DMS153 (cell line): Measurements from ENCODE around the gene CPNE9.
A peak's percentile ranks its signal among the peaks of the same experiment; 100 is the strongest.
"Not testable (repeated sequence)": the region's sequence is repeated elsewhere in the genome, so short reads cannot be mapped to it uniquely, and the experiment has no call there.

ENCODE experiments used
- DNase-seq: peaks from one replicate; lab custom pipeline; 2025; lab: John Stamatoyannopoulos, UW

CPNE9 gene

DNA sequence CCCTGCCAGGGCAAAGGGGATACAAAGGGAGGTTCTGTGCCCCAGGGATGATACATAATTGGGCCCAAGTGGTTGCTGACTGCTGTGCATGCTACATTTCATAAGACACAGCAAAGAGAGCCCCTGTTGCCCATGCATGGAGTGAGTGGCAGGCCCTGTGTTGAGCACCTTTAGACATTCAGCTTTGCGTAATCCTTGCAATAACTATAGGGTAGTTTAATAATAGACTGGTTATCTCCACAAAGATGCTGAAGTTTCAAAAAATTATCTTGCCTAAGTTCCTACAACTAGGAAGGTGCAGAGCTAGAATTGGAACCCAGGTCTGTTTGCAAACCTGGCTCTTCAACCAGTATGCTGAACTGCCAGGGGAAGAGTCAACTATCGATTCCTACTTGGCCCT, 44.4 kb downstream of the CPNE9 start:
- no peak for DNase-seq

GRCh38 chr3:9749296-9749644, 45.6 kb downstream of the CPNE9 start:
- DNase-seq = no peak

GRCh38 chr3:9749645-9750555, 46.3 kb downstream of the CPNE9 start, which contains the start of gene OGG1:
OGG1 (plus strand) TSS chr3:9749952; CDS start chr3:9750287, 335 bp downstream.
- DNase-seq = peak; percentile 81

DNA sequence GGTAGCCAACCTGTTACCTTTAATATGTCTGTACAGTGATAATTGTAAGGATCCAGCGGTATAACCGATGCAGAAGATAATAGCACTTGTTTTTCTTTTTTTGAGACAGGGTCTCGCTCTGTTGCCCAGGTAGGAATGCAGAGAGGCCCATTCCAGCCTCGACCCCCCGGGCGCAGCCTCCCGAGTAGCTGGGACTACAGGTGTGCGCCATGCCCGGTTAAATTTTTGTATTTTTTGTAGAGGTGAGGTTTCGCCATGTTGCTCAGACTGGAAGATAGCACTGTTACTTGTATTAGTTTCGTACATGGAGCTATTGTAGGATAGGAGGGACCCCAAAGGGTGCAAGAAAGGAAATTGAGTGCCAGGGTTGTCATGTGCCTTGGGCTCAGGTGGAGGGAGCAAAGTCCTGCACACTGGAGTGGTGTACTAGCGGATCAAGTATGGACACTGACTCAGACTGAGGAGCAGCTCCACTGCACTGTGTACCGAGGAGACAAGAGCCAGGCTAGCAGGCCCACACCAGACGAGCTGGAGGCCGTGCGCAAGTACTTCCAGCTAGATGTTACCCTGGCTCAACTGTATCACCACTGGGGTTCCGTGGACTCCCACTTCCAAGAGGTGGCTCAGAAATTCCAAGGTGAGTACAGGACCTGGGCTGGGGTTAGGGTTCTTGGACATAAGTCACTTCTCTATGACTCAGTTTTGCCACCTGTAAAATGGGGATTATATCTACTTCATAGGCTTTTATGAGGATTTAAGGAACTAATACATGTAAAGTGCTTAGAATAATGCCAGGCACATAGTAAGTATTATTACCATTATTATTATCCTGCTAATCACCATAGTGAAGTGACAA, 47.2 kb downstream of the CPNE9 start:
- no peak for DNase-seq

GRCh38 chr3:9754678-9755077, 51.0 kb downstream of the CPNE9 start:
- no peak for DNase-seq

GRCh38 chr3:9757427-9757826, 53.8 kb downstream of the CPNE9 start:
- DNase-seq = no peak

DNA sequence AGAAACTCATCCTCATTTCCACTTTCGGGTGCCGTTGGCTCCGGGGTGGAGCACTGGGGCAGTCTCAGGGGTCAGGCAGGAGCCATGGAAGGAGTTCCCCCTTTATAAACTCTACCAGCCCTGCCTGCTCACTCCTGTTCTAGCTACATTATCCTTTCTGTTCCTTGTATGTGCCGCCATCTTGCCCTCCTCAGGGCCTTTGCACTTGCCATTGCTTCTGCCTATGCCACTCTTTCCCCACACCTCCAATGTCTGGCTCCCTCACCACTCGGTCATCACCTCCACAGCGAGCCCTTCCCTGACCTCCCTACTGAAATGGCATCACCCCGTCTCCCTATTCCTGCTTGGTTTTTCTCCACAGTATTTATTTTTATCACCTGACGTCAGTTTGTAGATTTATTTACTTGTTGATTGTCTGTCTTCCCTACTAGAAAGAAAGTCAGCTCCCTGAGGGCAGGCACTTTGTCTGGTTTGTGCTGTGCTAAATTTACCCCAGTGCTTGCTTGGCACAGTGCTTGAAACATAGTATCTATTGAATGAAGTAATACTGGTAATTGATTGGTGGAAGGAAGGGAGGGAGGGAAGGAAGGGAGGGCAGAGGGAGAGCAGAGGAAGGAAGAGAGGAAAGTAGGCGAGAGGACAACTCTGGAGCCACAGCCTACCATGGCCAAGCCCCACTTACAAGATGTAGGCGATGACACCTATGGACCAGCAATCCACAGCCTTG, 57.3 kb downstream of the CPNE9 start:
- no peak for DNase-seq

DNA sequence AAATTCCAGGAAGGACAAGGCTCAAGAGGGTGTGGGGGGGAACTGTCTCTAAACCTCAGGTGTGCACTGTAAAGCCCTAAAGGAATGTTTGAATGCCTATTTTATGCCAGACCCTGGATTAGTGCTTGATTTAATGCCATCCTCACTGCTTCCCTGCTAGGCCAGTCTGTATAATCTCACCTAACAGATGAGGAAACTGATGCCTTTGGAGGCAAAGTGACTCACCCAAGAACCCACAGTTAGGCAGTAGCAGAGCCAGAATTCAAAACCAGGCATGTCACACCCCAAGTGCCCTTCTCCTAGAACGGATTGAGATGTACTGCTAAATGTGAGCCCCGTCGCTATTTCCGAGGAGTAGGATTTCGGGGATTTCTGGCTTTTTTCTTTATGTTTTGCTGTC, 58.3 kb downstream of the CPNE9 start:
- no peak for DNase-seq

DNA sequence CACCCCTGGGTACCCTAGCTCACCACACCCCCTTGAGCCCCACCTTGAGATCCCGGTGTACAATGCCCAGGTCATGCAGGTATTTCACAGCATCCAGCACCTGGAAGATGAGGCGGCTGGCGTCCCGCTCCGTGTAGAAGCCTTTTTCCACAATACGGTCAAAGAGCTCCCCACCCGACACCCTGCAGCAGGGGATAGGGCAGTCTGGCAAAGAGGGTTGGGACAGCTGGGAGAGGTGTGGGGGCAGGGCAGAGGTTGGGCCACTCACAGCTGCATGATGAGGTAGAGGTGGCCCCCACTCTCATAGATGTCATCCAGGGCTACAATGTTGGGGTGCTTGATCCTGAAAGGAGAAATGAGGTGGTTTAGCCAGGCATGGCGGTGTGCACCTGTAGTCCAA, 59.2 kb downstream of the CPNE9 start:
- no peak for DNase-seq

DNA sequence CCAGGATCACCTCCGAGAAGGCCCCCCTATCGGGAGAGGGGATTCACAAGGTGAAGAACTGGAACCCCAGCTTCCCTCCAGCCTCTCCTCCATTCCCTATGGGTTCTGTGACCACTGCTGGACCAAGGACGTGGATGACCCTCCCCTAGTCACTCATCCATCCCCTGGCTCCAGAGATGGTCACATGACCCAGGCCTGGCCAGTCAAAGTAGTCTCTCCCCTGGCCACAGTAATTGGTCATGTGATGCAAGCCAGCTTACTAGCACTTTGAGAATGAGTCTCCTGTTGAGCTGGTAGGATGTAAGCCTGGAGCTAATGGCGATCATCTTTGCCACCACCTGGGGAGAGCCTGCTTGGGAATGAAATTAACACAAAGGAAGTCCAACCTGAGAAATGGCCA, 62.2 kb downstream of the CPNE9 start:
- DNase-seq = no peak

GRCh38 chr3:9767418-9767817, 63.8 kb downstream of the CPNE9 start:
- no peak for DNase-seq

GRCh38 chr3:9768141-9768775, 64.6 kb downstream of the CPNE9 start:
- no peak for DNase-seq

DNA sequence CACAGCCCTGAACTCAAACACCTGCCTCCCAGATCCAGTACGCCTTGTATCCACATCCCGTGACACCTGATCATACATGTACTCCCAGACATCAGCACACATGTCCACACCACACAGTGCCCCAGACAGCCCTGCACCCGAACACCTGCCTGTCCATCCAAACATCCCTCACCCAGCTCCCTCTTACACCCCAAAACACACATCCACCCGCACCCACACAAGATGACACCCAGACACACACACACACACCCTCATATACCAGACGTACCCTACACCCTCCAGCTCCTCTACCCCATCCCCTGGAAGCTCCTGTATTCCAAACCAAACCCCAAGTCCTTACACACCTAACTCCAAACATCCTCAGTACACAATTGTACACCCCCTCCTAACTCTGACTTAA, 65.4 kb downstream of the CPNE9 start:
- DNase-seq = no peak

GRCh38 chr3:9769426-9770275, 66.0 kb downstream of the CPNE9 start, which contains the start of gene CAMK1:
CAMK1 (minus strand) TSS chr3:9769947; CDS start chr3:9767749, 2,198 bp downstream.
- DNase-seq = peak; percentile 1

- no peak for DNase-seq
Observed at GRCh38 chr3:9770276-9770812, 66.7 kb downstream of the CPNE9 start.

DNA sequence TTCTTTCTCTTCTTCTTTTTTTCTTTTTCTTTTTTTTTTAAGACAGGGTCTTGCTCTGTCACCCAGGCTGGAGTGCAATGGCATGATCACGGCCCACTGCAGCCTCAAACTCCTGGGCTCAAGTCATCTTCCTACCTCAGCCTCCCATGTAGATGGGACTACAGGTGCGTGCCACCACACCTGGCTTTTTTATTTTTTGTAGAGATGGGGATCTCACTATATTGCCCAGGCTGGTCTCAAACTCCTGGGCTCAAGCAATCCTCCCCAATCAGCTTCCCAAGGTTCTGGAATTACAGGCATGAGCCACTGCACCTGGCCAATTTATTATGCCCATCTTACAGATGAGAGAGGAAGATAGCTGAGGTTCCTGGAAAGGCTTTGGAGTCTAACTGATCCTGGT, 67.4 kb downstream of the CPNE9 start:
- DNase-seq = not testable (repeated sequence)

DNA sequence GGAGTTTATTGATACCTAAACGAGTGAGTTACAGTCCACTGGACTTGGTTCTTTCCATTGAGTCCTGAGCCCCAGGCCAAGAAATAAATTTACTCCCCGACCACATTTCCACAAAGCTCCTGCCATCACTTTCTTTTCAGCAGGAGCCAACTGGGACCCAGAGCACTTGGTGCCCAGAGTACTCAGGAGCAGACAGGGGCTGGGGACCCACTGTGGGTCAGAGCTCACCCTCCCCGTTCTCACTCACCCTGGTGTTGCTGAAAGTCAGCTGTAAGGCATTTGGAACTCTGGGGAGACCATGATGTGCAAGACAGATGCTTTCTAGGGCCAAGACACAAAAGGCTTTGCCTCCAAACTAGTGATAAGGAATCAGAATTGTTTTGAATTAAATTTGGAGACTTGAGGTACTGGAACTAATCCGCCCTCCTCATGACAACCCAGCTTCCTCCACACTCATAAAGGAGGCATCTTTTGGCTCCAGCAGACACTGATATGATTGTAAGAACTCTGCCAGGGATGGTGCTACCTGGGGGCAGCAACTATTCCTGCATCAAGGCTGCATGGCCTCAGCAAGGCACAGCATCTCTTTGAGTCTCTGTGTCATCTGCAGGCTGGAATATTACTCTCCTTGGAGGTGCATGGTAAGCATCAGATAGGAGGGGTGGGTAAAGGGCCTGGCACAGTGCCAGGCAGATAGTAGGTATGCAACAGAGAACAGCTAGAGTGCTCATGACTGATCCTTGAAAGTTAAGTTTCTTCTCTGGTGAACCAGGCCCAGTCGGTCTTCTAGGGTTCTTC, 73.5 kb downstream of the CPNE9 start:
- DNase-seq = no peak

- no peak for DNase-seq
Observed at GRCh38 chr3:9777694-9778021, 74.0 kb downstream of the CPNE9 start.

GRCh38 chr3:9778143-9779074, 74.8 kb downstream of the CPNE9 start:
- no peak for DNase-seq
